GM23338 (cell line): ENCODE results near the gene FAM53A. TPM values are rescaled to one million over a fixed set of nuclear protein-coding genes. Genes with fewer than 3 reads are reported as not detected.

Experiments used
- ATAC-seq: fragments of 200-7000 bp; cut with Tn5 transposase; 3 replicates; pipeline ENCODE4 v1.9.1; 2020
- DNase-seq: peaks from one replicate; pipeline ENCODE4 v3.0.0-alpha.2; 2015; ENCODE audit warnings: low spot score
- H2AFZ ChIP-seq: fragments of 200-600 bp; sonication (generic); 2 replicates; pipeline ENCODE4 v1.8.0; 2016; ENCODE audit warnings: antibody characterized with exemption, mild to moderate bottlenecking, moderate library complexity
- H3F3A ChIP-seq: fragments of 200-600 bp; sonication (generic); replicated peaks from 2 replicates; pipeline ENCODE4 v1.8.0; 2017; ENCODE audit warnings: antibody characterized with exemption, mixed run types, low read depth
- H3K27ac ChIP-seq: fragments of 200-600 bp; sonication (generic); 2 replicates; pipeline ENCODE4 v1.6.1; 2016; ENCODE audit warnings: low read depth
- H3K27me3 ChIP-seq: fragments of 200-600 bp; sonication (generic); 2 replicates; pipeline ENCODE4 v1.8.0; 2016; ENCODE audit warnings: mild to moderate bottlenecking, mixed run types, moderate library complexity; ENCODE audit not compliant: insufficient read depth
- H3K36me3 ChIP-seq: fragments of 200-600 bp; sonication (generic); 2 replicates; pipeline ENCODE4 v1.8.0; 2016; ENCODE audit warnings: mild to moderate bottlenecking; ENCODE audit not compliant: insufficient read depth
- H3K4me1 ChIP-seq: fragments of 200-600 bp; sonication (generic); 2 replicates; pipeline ENCODE4 v1.8.0; 2016; ENCODE audit warnings: mild to moderate bottlenecking, moderate library complexity; ENCODE audit not compliant: insufficient read depth
- H3K4me2 ChIP-seq: fragments of 200-600 bp; sonication (generic); 2 replicates; pipeline ENCODE4 v1.7.1; 2017; ENCODE audit warnings: mixed run types
- H3K4me3 ChIP-seq: fragments of 200-600 bp; sonication (generic); 2 replicates; pipeline ENCODE4 v1.6.1; 2016; ENCODE audit warnings: mixed run types
- H3K79me2 ChIP-seq: fragments of 200-600 bp; sonication (generic); replicated peaks from 2 replicates; pipeline ENCODE4 v1.8.0; 2017; ENCODE audit warnings: mild to moderate bottlenecking; ENCODE audit not compliant: insufficient read depth
- H3K9me2 ChIP-seq: fragments of 200-600 bp; sonication (generic); 2 replicates; pipeline ENCODE4 v1.8.0; 2017; ENCODE audit not compliant: insufficient read depth
- H4K20me1 ChIP-seq: fragments of 200-600 bp; sonication (generic); replicated peaks from 2 replicates; pipeline ENCODE4 v1.8.0; 2017; ENCODE audit warnings: mild to moderate bottlenecking; ENCODE audit not compliant: insufficient read depth
- H3K27ac Mint-ChIP-seq: 2 replicates; pipeline ENCODE4 v1.8.0; 2020; ENCODE audit warnings: inconsistent platforms, mild to moderate bottlenecking, moderate library complexity, mixed read lengths
- H3K27me3 Mint-ChIP-seq: 3 replicates; pipeline ENCODE4 v1.8.0; 2022; ENCODE audit warnings: low read depth, mild to moderate bottlenecking, moderate library complexity, mixed read lengths, inconsistent platforms; ENCODE audit not compliant: insufficient read depth, poor library complexity
- H3K36me3 Mint-ChIP-seq: 3 replicates; pipeline ENCODE4 v1.8.0; 2021; ENCODE audit warnings: low read depth, mild to moderate bottlenecking, inconsistent platforms, moderate library complexity, mixed read lengths
- H3K4me1 Mint-ChIP-seq: 3 replicates; pipeline ENCODE4 v1.8.0; 2020; ENCODE audit warnings: mild to moderate bottlenecking, inconsistent platforms, mixed read lengths
- H3K4me3 Mint-ChIP-seq: 3 replicates; pipeline ENCODE4 v1.8.0; 2021; ENCODE audit warnings: moderate library complexity, mild to moderate bottlenecking, inconsistent platforms, mixed read lengths
- H3K9me3 Mint-ChIP-seq: 3 replicates; pipeline ENCODE4 v1.8.0; 2020; ENCODE audit warnings: moderate library complexity, mild to moderate bottlenecking, inconsistent platforms, mixed read lengths
- ETS1 ChIP-seq: IDR thresholded peaks from 2 replicates; pipeline ENCODE4 v1.6.1; 2016; ENCODE audit warnings: antibody characterized with exemption
- EZH2 ChIP-seq: fragments of 200-600 bp; sonication (generic); IDR thresholded peaks from one replicate; pipeline ENCODE4 v1.8.0; 2017; ENCODE audit warnings: antibody characterized with exemption, mild to moderate bottlenecking, low read depth; ENCODE audit not compliant: unreplicated experiment
- EZH2phosphoT487 ChIP-seq: fragments of 200-600 bp; sonication (generic); IDR thresholded peaks from one replicate; pipeline ENCODE4 v1.8.1; 2018; ENCODE audit warnings: antibody characterized with exemption; ENCODE audit not compliant: unreplicated experiment
- REST ChIP-seq: IDR thresholded peaks from one replicate; pipeline ENCODE4 v1.6.1; 2018; ENCODE audit warnings: antibody characterized with exemption; ENCODE audit not compliant: unreplicated experiment
- ZNF462 ChIP-seq: fragments of 250-450 bp; sonication (Bioruptor Pico); IDR thresholded peaks from 2 replicates; pipeline ENCODE4 v1.5.0; 2020; ENCODE audit warnings: mild to moderate bottlenecking, moderate library complexity
- polyA plus RNA-seq: library from polyadenylated mRNA; unstranded; fragments of >200 nt; fragmentation: Nextera tagmentation; extraction: Ambion mirVana; gene quantifications from 2 replicates; pipeline ENCODE4 v1.2.1, GENCODE V29; 2016
- total RNA-seq: library from RNA; depleted of rRNA; stranded (reverse); fragments of >200 nt; shearing (Covaris generic); gene quantifications from 2 replicates; pipeline ENCODE4 v1.2.3, GENCODE V29; 2014

Gene FAM53A
- total and polyA plus RNA-seq, 2 experiments from 2014 or later: 1.1 to 3.1 TPM

- TF ChIP-seq ZNF462 (CRISPR knock-in tag) (no peak), EZH2phosphoT487 (no peak), EZH2 (no peak), ETS1 (no peak)
These were observed 50.1 kb downstream of the FAM53A start (continued) for GRCh38 chr4:1633993-1634392.

GRCh38 chr4:1632109-1633104 is 51.7 kb downstream of the FAM53A start:
- ATAC-seq: no peak
- no peaks in the 10 kb centered on the region for H3K79me2 ChIP-seq
- no peak for TF ChIP-seq REST

More at GRCh38 chr4:1632109-1633104, 51.7 kb downstream of the FAM53A start:
- no peaks in the 10 kb centered on the region for H3K4me1 ChIP-seq
- no peaks in the 10 kb centered on the region for H4K20me1 ChIP-seq
- H3K27ac ChIP-seq: no peak overlapping the region
- H3K4me2 ChIP-seq: no peak overlapping the region
- DNase-seq: no peak
- H3F3A ChIP-seq: no peaks in the 10 kb centered on the region
- H3K9me3 Mint-ChIP-seq: no peaks in the 10 kb centered on the region
- no peaks in the 10 kb centered on the region for H3K4me1 Mint-ChIP-seq
- no peaks in the 10 kb centered on the region for H3K9me2 ChIP-seq
- no peak overlapping the region for H2AFZ ChIP-seq
- H3K36me3 Mint-ChIP-seq: no peaks in the 10 kb centered on the region
- H3K27ac Mint-ChIP-seq: no peak overlapping the region
- peaks cover 8% of the 10 kb centered on the region for H3K27me3 Mint-ChIP-seq
- H3K4me3 Mint-ChIP-seq: no peak overlapping the region
- H3K4me3 ChIP-seq: no peak overlapping the region
- no peaks in the 10 kb centered on the region for H3K27me3 ChIP-seq
- no peaks in the 10 kb centered on the region for H3K36me3 ChIP-seq
